ENCODE data around the gene IGF1R. TPM values are rescaled to one million over a fixed set of nuclear protein-coding genes. Genes with fewer than 3 reads are reported as not detected.

The IGF1R gene
- total and polyA plus RNA-seq, 2 of the 8 experiments (the other 6 are each of a cell fraction or from before 2014, with no cell fraction given) = 32.9 to 109 TPM

DNA sequence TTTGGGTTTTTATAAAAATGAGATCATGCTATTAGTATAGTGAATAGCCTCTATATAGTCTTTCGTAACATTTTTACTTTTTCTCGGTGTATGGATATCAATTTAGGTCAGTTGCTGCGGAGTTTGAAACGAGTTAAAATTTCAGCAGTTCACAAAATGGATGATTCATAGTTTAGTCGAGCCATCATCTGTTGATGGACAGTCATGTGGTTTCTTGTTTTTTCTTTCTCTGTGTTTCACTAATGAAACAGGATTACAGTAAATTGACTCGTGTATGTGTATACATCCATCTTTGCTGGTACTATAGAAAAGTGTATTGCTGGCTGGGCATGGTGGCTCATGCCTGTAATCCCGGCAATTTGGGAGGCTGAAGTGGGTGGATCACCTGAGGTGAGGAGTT is 106.8 kb downstream of the IGF1R start:
- Histone ChIP-seq H3K23ac (ENCODE audit: insufficient read length) (no peak overlapping the region), H2AFZ (ENCODE audit: low read length) (no peak overlapping the region), H2BK5ac (ENCODE audit: low read depth, low read length) (no peak overlapping the region), H2BK15ac (ENCODE audit: low read length) (no peak overlapping the region), H3K14ac (ENCODE audit: insufficient read length) (no peak overlapping the region), H3K27me3 (replicated peaks in 1 of 4; ENCODE audit: control insufficient read depth in 3 of 4, extremely low read depth in 1 of 4, insufficient read depth in 3 of 4, low read length in 3 of 4) (no peaks in the 10 kb centered on the region), H3K4ac (replicated peaks; ENCODE audit: insufficient read length, low read depth, low read length) (no peak overlapping the region), H3K9ac (replicated peaks in 1 of 4; ENCODE audit: extremely low read depth in 1 of 4, low read depth in 3 of 4, low read length in 3 of 4) (no peak overlapping the region), H3K23me2 (ENCODE audit: low read depth, low read length) (no peaks in the 10 kb centered on the region), H2BK120ac (replicated peaks; ENCODE audit: low read depth, low read length) (no peak overlapping the region), H3K18ac (ENCODE audit: extremely low read depth, low read length) (no peak overlapping the region; the same call in 1 of the 2 replicates), H3K4me1 (replicated peaks in 1 of 4; ENCODE audit: control insufficient read depth in 3 of 4, insufficient read depth in 4 of 4, low read length in 3 of 4) (peaks cover 2 to 17% (median 9%) of the 10 kb centered on the region in 4 experiments), H2BK12ac (ENCODE audit: low read depth, low read length) (no peak overlapping the region), H4K5ac (ENCODE audit: insufficient read length, low read depth, low read length) (no peak overlapping the region), H3K56ac (replicated peaks; ENCODE audit: insufficient read length, low read depth, low read length) (no peak overlapping the region), H3K79me1 (ENCODE audit: low read depth, low read length) (peaks cover 16% of the 10 kb centered on the region), H3K9me3 (ENCODE audit: insufficient read depth in 2 of 2, low read depth in 1 of 2, low read length in 1 of 2) (no peaks in the 10 kb centered on the region), H3K4me3 (ENCODE audit: extremely low read depth in 1 of 4, insufficient read depth in 2 of 4, low read depth in 3 of 4, low read length in 4 of 4) (no peak overlapping the region), H4K8ac (ENCODE audit: extremely low read depth, insufficient read depth, low read length) (no peak overlapping the region), H4K20me1 (replicated peaks in 1 of 2; ENCODE audit: control insufficient read depth in 1 of 2, insufficient read depth in 2 of 2, low read length in 2 of 2) (peaks cover 2 to 13% of the 10 kb centered on the region in 2 experiments), H3K27ac (ENCODE audit: low read depth, low read length) (no peak overlapping the region), H3K79me2 (ENCODE audit: control insufficient read depth in 1 of 2, insufficient read depth in 2 of 2, low read length in 2 of 2) (peaks cover 17 to 98% of the 10 kb centered on the region in 2 experiments; a peak in 3 of 4 replicates), H4K91ac (replicated peaks; ENCODE audit: insufficient read length, low read length) (no peak overlapping the region), H2AK5ac (ENCODE audit: low read depth, low read length) (no peak overlapping the region), H3K36me3 (ENCODE audit: control insufficient read depth in 2 of 4, insufficient read depth in 4 of 4, low read length in 3 of 4) (no peaks in the 10 kb centered on the region), H3K4me2 (ENCODE audit: insufficient read depth in 1 of 2, low read depth in 2 of 2, low read length in 2 of 2) (no peak overlapping the region), H2BK20ac (ENCODE audit: low read length) (no peak overlapping the region)
- TF ChIP-seq FOSL1 (IDR thresholded peaks at IDR 0.05; ENCODE audit: insufficient read depth, low read depth, low read length) (no peak), KDM4A (IDR thresholded peaks at IDR 0.05; ENCODE audit: low read depth, low read length, severe bottlenecking) (no peak), SAP30 (IDR thresholded peaks at IDR 0.05; ENCODE audit: insufficient read depth, insufficient replicate concordance, low read length) (no peak), SP1 (IDR thresholded peaks at IDR 0.05; ENCODE audit: low read depth, low read length) (no peak), POLR2A (IDR thresholded peaks at IDR 0.05; ENCODE audit: control extremely low read depth in 1 of 2, low read depth in 2 of 2, low read length in 2 of 2) (no peak), MAFK (IDR thresholded peaks at IDR 0.05; ENCODE audit: low read depth, low read length) (no peak), GTF2F1 (IDR thresholded peaks at IDR 0.05; ENCODE audit: borderline replicate concordance, low read depth, low read length) (no peak), HDAC6 (IDR thresholded peaks at IDR 0.05; ENCODE audit: low read depth, low read length) (no peak), POLR2AphosphoS5 (IDR thresholded peaks at IDR 0.05; ENCODE audit: low read depth, low read length) (no peak), CHD1 (IDR thresholded peaks at IDR 0.05; ENCODE audit: low read depth, low read length) (no peak), RNF2 (IDR thresholded peaks at IDR 0.05; ENCODE audit: borderline replicate concordance, low read depth, low read length, missing control alignments, poor library complexity, severe bottlenecking) (no peak), TEAD4 (IDR thresholded peaks at IDR 0.05; ENCODE audit: low read depth, low read length) (no peak), CHD2 (IDR thresholded peaks at IDR 0.05; ENCODE audit: low read length) (no peak), NANOG (IDR thresholded peaks at IDR 0.05; ENCODE audit: insufficient read depth, low read depth, low read length, poor library complexity, severe bottlenecking) (no peak)
- ChIA-PET POLR2A (ENCODE audit: partially characterized antibody) (no interaction called here), CTCF (ENCODE audit: partially characterized antibody) (interaction anchor here (1.1 to 1.5 kb wide), 3 partner anchors 24 to 96 kb away, joined by 3 to 4 read pairs (median 3); no protein-coding TSS in a partner anchor)
- 91% methylated on average over 7 of the region's 7 CpGs; no CpG with 5 or more reads in 1 of the 2 experiments for WGBS, 2 experiments (ENCODE audit: extremely low coverage in 1 of 2, insufficient coverage in 1 of 2, insufficient read length in 1 of 2, insufficient replicate concordance in 2 of 2, low coverage in 1 of 2, low lambda C conversion rate in 2 of 2, missing lambda C conversion rate in 1 of 2)
- DNase-seq (ENCODE audit: low read depth in 1 of 2, low spot score in 2 of 2) = no peak
- FAIRE-seq = no peak
